ENCODE results near the gene CFAP45. TPM values are rescaled to one million over a fixed set of nuclear protein-coding genes. Genes with fewer than 3 reads are reported as not detected.

The CFAP45 gene
- total and polyA plus RNA-seq, 9 of the 15 experiments (the other 6 are each of a cell fraction or from before 2014, with no cell fraction given): 0.65 to 2.4 (median 1.5) TPM

DNA sequence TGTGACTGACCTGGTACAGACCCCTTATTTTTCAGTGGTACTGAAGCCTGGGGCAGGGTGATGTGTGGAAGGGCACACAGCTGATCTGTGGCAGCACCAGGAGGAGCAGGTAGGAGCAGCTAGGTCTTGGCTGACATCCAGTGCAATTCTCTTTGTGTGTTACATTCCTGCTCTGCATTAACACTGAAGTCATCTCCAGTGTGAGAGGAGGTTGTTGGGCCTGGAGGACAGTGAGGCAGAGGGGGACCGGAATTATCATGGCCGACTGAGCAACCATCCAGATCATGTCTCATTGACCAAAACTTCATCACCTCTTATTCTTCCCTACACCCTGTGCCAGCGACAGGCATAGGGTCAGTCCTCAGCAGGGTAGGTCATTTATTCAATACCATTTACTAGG is 71.8 kb downstream of the CFAP45 start:
- Histone ChIP-seq H3K4me1 (replicated peaks in 1 of 2; ENCODE audit: control insufficient read depth in 2 of 2, insufficient read depth in 2 of 2, low read length in 2 of 2) (peaks cover 0 to 5% of the 10 kb centered on the region in 2 experiments; a peak in 2 of 5 replicates), H3K9ac (ENCODE audit: insufficient read depth in 1 of 2, low read depth in 2 of 2, low read length in 2 of 2) (no peak overlapping the region), H3K27ac (ENCODE audit: extremely low read depth, low read depth, low read length) (no peak overlapping the region), H3K27me3 (ENCODE audit: control insufficient read depth in 2 of 2, insufficient read depth in 2 of 2, low read length in 2 of 2) (peaks cover 29 to 92% of the 10 kb centered on the region in 2 experiments; a peak in 4 of 5 replicates), H3K79me2 (ENCODE audit: control insufficient read depth, insufficient read depth, low read length) (no peaks in the 10 kb centered on the region), H3K4me2 (ENCODE audit: insufficient read depth, low read length) (no peak overlapping the region), H3K9me3 (replicated peaks; ENCODE audit: control insufficient read depth, insufficient read depth, low read depth, low read length) (no peaks in the 10 kb centered on the region), H2AFZ (ENCODE audit: low read depth, low read length) (no peak overlapping the region), H3K9me1 (ENCODE audit: control insufficient read depth, insufficient read depth, low read length) (no peaks in the 10 kb centered on the region), H3K36me3 (ENCODE audit: control insufficient read depth, insufficient read depth, low read length) (no peaks in the 10 kb centered on the region), H4K20me1 (replicated peaks; ENCODE audit: control insufficient read depth, insufficient read depth, low read length) (no peaks in the 10 kb centered on the region), H3K4me3 (no peak overlapping the region)
- no TSS peak for BruUV-seq (replicated peaks)
- in situ Hi-C loops (cut with MboI): no loop called here
- ChIA-PET CTCF (ENCODE audit: low intra/inter-chr PET ratio) (no interaction called here), POLR2A (no interaction called here)
- DNase-seq (ENCODE audit: extremely low read depth in 1 of 4, low spot score in 3 of 4) (no peak), FAIRE-seq (no peak), ATAC-seq (no peak)
- TF ChIP-seq U2AF2 (optimal IDR thresholded peaks at IDR 0.05; ENCODE audit: low read depth, low read length) (no peak), ZSCAN32 (CRISPR knock-in tag; IDR thresholded peaks at IDR 0.05) (no peak), KAT2B (IDR thresholded peaks at IDR 0.05; ENCODE audit: low read depth, low read length) (no peak), NFXL1 (CRISPR knock-in tag; IDR thresholded peaks at IDR 0.05) (no peak), CC2D1A (IDR thresholded peaks at IDR 0.05) (no peak), CBX2 (IDR thresholded peaks at IDR 0.05; ENCODE audit: insufficient read depth, low read length, poor library complexity, severe bottlenecking) (no peak), CTBP1 (IDR thresholded peaks at IDR 0.05; ENCODE audit: borderline replicate concordance) (no peak), ZC3H4 (CRISPR knock-in tag; IDR thresholded peaks at IDR 0.05; ENCODE audit: borderline replicate concordance) (no peak), ZKSCAN8 (CRISPR knock-in tag; IDR thresholded peaks at IDR 0.05) (no peak)
- TF ChIP-seq, protein P1, sequence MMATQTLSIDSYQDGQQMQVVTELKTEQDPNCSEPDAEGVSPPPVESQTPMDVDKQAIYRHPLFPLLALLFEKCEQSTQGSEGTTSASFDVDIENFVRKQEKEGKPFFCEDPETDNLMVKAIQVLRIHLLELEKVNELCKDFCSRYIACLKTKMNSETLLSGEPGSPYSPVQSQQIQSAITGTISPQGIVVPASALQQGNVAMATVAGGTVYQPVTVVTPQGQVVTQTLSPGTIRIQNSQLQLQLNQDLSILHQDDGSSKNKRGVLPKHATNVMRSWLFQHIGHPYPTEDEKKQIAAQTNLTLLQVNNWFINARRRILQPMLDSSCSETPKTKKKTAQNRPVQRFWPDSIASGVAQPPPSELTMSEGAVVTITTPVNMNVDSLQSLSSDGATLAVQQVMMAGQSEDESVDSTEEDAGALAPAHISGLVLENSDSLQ (IDR thresholded peaks at IDR 0.05): no peak
- TF ChIP-seq, protein P2, sequence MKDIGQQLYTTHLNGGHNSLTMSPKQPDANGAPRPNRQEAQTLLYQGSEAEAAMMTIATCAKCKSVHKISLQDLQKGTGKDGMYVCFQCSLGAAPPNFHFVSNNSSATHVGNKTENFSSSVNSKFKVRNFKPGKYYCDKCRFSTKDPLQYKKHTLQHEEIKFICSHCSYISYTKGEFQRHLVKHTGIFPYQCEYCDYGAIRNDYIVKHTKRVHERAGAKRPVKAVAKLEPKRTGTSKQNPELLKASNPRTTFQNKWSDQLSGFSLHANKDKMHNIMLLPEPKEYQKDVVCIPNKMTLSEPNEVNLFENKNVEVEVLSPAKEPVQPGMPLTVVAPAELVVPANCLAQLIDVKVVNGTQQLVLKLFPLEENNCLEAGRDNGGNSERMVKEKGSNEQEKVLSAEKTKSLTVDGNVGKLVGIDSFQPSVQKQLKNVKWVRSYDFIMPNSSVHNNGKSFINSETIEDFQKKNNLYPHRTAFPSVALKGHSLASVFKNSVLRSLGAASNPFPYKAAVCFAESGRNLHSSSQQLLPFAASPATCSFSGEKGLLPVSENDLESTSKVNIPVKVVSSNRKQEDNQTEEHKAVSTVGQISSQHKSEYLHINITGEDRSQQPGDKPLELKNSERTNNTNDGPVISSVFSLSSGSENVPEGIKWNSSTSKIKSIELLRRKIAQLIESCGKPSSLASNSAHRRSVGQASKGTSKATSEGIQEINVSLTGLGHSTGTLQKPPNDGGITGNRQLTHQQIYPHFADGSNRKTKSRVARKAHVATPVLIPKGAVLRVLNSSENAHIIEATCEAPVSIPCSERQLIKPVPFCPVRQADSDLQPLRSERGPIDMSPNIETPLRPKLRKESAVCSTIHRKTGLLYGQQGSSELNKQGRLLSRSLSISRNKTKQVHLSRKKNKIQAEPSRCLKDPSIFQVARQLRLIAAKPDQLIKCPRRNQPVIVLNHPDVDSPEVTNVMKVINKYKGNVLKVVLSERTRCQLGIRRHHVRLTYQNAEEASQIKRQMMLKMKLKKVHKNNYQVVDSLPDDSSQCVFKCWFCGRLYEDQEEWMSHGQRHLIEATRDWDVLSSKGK (CRISPR knock-in tag; IDR thresholded peaks at IDR 0.05): no peak
- TF ChIP-seq, protein P3, sequence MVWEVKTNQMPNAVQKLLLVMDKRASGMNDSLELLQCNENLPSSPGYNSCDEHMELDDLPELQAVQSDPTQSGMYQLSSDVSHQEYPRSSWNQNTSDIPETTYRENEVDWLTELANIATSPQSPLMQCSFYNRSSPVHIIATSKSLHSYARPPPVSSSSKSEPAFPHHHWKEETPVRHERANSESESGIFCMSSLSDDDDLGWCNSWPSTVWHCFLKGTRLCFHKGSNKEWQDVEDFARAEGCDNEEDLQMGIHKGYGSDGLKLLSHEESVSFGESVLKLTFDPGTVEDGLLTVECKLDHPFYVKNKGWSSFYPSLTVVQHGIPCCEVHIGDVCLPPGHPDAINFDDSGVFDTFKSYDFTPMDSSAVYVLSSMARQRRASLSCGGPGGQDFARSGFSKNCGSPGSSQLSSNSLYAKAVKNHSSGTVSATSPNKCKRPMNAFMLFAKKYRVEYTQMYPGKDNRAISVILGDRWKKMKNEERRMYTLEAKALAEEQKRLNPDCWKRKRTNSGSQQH (CRISPR knock-in tag; IDR thresholded peaks at IDR 0.05): no peak
- intact Hi-C loops (cut with micrococcal nuclease): no loop called here
- 0% methylated on average over 3 of the region's 3 CpGs for WGBS (ENCODE audit: insufficient coverage, low coverage, missing lambda C conversion rate)

Measured in K562 (cell line).